HS-27A (cell line): ENCODE results near the gene MCM6.

Experiments used
- DNase-seq: peaks from one replicate; pipeline ENCODE4 v3.0.0-alpha.2; 2012; ENCODE audit warnings: low read depth, missing footprints

The MCM6 gene

DNA sequence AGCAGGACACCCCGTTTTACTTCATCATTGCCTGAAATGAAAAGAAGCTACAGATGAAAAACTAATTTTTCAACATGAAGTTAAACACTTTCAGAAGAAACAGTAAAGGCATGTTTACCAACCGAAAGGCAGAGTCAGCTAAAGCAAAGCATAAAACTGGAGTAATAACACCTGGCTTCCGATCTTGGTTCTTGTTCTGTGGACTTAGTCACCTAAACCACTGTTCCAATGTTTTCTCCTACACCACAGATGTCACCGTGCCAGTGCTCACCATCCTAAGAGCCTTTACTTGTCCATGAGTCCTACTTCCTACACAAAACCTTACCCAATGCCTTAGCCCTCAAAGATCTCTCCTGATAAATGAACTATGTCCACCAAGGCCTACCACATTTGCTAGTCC lies 13.5 kb downstream of the MCM6 start:
- DNase-seq = no peak

DNA sequence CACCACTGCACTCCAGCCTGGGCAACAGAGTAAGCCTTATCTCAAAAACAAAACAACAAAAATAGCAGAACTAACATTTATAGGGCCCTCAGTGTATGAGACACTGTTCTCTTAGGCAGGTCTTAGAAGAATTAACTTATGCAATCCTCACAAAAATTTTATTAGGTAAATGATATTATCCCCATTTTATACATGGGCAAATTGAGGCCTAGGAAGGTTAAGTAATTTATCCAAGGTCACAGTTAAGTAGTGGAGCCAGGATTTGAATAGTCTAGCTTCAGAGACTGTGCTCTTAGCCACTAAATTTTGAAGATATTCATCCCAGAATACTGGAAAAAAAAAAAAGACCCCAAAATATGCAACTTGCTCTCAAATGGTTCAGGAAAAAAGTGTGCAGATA lies 22.8 kb downstream of the MCM6 start:
- no peak for DNase-seq

- no peak for DNase-seq
Measured at GRCh38 chr2:135851858-135852257, 24.4 kb downstream of the MCM6 start.

GRCh38 chr2:135850892-135851668 lies 25.2 kb downstream of the MCM6 start:
- DNase-seq = no peak

DNA sequence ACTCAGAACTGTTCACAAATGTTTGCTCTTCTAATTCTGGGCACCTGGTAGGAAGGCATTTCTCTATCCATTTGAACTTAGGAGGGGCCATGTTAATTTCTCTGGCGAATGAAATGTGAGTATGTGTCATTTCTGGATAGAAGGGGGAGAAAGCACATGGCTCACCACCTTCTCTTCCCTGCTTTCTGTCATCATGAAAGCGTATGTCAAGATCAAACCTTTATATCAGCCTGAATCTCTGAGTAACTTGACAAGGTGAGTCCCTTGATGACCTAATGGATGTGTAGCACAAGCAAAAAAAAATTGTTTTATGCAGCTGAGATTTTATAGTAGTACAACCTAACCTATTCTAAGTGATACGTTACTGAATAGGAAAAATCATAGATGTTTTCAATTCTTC lies 27.2 kb downstream of the MCM6 start:
- no peak for DNase-seq

DNA sequence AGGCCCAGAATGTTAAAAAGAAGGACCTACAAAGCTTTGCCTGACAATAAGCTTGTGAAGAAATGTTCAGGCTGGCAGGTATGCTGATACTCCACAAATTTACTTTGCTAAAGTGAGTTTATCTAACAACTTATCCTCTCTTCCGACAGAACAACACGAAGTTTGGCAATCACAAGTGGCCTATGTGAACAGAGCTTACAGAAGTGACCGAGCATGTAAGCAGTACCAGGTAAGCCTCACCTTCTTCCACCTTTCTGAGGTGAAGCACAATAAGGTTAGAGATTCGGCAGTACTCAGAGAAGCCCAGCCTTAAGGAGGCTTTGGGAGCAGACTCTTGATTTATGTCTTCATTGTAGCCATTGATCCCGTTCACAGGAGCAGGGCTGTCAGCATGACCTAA lies 30.2 kb downstream of the MCM6 start:
- DNase-seq = no peak

DNA sequence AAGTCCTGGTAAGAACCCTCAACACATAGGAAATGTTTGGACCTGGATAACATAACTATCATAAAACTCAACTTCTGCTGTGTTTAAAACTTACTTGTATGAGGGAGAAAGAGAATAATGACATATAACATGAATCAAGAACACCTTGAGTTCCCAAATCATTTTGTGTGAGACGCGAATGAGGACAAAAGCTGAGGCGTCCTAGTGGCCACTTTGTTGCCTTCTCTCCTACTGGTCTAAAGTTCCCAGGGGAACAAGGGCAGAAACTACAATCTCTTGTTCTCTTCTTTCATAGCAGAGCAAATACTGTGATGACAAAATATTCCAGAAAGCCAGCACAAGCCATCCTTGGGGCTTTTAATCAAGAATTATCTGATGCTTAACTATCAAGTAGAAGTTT lies 31.0 kb downstream of the MCM6 start:
- DNase-seq = no peak

GRCh38 chr2:135844301-135844895 lies 31.8 kb downstream of the MCM6 start:
- DNase-seq = no peak

GRCh38 chr2:135843671-135844070 lies 32.6 kb downstream of the MCM6 start:
- no peak for DNase-seq

- DNase-seq = no peak
Measured at GRCh38 chr2:135840601-135841000, 35.6 kb downstream of the MCM6 start.

DNA sequence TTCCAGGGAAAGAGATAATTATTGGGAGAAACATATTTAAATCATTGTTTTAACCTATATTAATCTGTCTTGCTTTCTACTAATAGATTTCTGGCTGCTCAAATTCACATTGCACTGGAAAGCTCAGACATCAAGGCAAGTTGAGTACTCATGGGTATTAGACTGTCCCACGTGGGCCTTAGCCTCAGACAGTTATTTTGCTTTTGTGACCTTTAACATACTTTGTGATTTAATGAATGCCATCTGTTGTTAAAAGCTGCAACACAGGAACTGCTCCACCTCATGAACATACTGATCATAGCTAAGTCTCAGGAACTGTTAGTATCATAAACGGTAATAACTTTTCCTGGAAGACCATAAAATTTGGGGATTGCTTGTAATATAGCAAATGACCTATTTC lies 36.5 kb downstream of the MCM6 start:
- no peak for DNase-seq

GRCh38 chr2:135838502-135838901 lies 37.7 kb downstream of the MCM6 start:
- no peak for DNase-seq

DNA sequence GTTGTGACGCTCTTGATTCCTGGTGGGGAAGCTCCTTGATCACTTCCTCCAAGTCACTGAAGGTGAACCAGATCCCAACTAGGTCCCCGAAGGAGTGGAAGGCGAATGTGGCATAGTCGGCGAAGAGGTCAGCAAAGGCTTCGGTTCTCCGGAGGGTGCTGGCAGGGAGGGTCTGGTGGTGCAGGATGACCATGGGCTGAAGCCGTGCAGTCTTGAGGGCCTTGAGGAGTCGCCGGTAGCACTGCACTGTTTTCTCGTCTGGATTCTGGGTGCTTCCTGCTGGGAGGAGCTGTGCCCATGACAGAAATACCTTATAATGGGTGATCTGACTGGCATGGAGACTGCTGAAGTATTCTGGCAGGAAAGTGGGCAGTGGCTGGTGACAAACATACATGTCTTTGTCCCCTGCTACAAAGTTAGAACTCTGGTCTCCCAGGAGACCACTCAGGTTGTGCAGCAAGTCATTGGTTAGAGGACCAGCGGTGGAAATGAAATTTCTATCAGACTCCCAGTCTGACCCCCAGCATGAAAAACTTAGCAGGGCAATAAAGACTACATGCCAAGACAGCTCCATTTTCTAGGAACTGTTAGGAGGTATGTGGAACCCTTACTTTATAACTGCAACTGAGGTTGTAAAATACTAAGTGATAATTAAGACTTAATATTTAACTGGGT lies 39.5 kb downstream of the MCM6 start, which contains the start of gene LCT:
Gene LCT (minus strand): TSS at position 589 of the 675 bp plus-strand sequence. CDS start 15 bp downstream, at position 574.
- DNase-seq = no peak

DNA sequence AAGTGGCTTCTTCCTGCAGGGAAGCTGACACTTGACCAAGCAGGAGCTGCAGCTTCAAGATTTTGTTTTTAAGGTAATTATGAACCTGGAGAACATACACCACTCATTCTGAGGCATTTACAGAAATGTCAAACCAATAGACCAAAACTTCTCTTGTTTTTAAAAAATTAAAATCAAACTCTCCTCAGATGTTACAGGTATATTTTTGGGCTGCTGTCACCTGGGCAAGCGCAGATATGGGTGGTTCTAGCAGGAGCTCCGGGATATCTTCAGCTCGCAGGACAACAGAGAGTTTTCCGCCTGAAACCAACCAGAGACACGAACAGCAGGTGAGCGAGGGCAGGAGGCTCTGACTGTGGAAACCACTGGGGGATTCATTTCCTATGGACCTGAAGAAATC lies 43.4 kb downstream of the MCM6 start:
- no peak for DNase-seq

DNA sequence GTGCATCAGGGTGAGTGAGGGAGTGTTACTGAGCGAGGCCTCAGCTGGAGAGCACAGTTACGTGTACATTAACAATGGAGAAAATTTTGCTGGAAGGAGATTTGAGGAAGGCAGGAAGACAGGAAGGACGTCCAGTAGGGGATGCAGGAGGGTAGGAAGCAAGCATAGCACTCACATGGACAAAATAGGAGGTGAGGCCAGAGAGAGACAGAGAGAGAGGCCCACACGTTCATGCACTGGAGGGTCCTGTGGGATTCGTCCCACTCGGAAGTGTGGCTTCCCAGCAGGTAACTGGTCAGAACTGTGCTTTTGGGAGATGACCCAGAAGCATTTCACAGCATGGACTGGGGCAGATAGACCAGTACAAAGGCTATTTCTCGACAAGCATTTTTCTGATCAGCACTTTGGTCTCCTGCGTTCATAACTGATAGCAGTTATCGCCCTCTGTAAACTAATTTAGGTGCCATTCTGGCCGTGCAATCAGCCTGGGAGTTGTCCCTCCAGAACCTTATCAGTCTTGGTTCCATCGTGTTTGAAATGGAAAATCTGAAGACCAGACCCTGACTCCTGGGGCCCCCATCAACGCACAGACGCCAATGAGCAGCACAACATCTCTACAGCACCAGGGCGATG lies 44.9 kb downstream of the MCM6 start:
- DNase-seq = no peak

GRCh38 chr2:135829378-135830135 lies 46.7 kb downstream of the MCM6 start:
- DNase-seq = no peak

DNA sequence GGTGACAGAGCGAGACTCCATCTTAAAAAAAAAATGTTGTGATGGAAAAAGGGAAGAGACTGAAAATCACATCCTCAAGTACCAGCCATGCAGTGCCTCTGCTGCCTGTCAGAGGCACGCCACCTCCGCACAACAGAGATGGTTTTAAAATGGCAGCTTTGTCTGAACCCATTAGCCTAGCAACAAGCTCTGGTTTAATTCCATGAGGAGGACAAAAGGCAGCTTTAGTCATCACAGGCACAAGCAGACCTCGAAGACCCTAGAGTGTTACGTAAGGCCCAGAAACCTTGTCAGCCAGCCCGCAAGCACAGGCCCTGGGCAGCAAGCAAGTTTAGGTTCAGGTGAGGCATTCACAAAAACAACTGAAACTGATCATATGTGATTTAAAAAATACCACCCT lies 49.7 kb downstream of the MCM6 start:
- DNase-seq = no peak

DNA sequence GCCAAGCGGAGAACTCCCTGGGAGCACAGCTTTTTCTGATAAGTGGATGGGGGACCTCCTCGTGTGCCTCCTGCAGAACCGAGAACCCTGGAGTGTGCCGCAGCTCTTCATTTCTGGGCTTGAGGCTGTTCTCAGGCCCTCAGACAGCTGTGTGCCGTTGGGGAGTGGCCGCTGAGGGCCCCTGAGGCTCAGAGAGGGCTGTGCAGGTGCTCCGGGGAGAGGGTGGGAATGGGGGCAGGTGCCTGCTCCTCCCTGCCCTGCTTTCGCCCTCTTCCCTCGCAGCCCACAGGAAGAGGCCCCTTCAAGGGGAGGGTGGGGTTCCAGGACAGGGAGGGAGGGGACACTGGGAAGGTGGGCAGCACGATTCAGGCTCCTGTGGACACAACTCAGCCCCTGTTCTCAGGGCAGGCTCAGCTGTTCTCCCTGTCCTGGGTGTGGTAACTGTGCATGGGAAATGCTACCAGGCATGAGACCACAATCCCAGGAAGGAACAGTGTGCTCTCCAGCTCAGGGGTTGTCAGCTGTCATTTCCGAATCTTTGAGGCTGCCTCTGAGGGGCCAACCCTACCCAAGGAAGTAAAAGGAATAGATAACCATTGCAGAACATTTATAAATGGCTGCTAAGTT lies 50.6 kb downstream of the MCM6 start:
- DNase-seq = no peak

DNA sequence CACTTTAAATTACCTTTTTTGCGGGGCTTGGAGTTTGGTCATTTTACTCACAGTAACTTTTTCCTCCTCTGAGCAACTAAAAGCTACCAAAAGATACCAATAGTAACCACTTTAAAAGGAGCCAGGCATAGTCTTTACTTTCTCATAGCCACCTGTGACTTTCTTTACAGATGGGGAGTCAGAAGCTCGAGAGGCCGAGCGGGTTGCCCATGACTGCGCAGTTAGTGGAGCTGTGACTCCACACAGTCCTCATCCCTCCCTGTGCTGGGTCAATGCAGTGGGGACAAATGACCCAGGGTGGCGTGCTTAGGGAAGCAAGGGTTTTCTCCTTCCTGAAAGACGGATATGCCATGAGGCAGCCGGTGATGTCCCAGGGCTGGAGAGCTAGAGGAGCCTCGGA lies 51.1 kb downstream of the MCM6 start:
- no peak for DNase-seq

- DNase-seq = no peak
Measured at GRCh38 chr2:135822855-135823254, 53.4 kb downstream of the MCM6 start.

- DNase-seq = no peak
Measured at GRCh38 chr2:135821190-135821589, 55.1 kb downstream of the MCM6 start.
